ENCODE results near the gene KIF12. TPM values are rescaled to one million over a fixed set of nuclear protein-coding genes. Genes with fewer than 3 reads are reported as not detected.

Gene KIF12
- total and polyA plus RNA-seq, 5 experiments from 2014 or later: not detected

DNA sequence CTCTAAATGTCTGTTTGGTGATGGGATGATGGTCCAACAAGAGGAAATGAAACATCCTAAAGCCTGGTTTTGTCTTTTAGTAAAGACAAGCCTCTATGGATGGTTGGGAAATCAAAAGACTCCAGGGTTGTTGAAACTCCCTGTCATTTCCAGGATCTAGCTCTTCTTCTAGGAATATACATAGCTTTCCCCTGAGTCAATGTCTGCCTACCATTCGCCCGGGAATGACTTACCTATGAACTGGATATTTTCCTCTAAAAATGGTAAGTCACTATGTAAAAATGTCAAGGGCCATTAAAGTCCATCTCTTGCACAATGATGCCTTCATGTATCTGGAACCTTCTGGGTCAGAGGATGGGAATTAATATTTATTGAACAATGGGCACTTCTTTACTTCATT, 11.1 kb upstream of the KIF12 start:
- Mint-ChIP-seq H3K36me3 (no peaks in the 10 kb centered on the region), H3K27me3 (peaks cover 14 to 28% (median 15%) of the 10 kb centered on the region in 5 donors), H3K4me3 (no peak overlapping the region), H3K9me3 (no peaks in the 10 kb centered on the region), H3K27ac (no peak overlapping the region), H3K4me1 (peaks cover 0 to 4% (median under 1%) of the 10 kb centered on the region in 4 donors)
- POLR2A ChIA-PET: no interaction called here
- ATAC-seq: no peak
- no peak for DNase-seq

- H3K4me3 Mint-ChIP-seq: no peak overlapping the region
- H3K36me3 Mint-ChIP-seq: no peaks in the 10 kb centered on the region
- ATAC-seq (no peak), DNase-seq (peak in 1 of 10 donors; percentile 2)
- POLR2A ChIA-PET: interaction anchor here (0.9 kb wide), 1 partner anchor 182 kb away, joined by 3 read pairs; no protein-coding TSS in a partner anchor
- peaks cover 0 to 4% (median under 1%) of the 10 kb centered on the region in 4 donors for H3K4me1 Mint-ChIP-seq
- no peaks in the 10 kb centered on the region for H3K9me3 Mint-ChIP-seq
- H3K27me3 Mint-ChIP-seq: peaks cover 14 to 26% (median 18%) of the 10 kb centered on the region in 5 donors
- H3K27ac Mint-ChIP-seq: no peak overlapping the region
These were observed 10.0 kb upstream of the KIF12 start for GRCh38 chr9:114109124-114109523.

GRCh38 chr9:114108016-114108833, 9.1 kb upstream of the KIF12 start:
- Mint-ChIP-seq H3K27ac (no peak overlapping the region), H3K27me3 (peaks cover 11 to 19% (median 11%) of the 10 kb centered on the region in 5 donors), H3K4me3 (no peak overlapping the region), H3K9me3 (no peaks in the 10 kb centered on the region), H3K4me1 (peaks cover 0 to 4% (median under 1%) of the 10 kb centered on the region in 4 donors), H3K36me3 (no peaks in the 10 kb centered on the region)
- peak in 8 of 10 donors; percentile 17 to 66 (median 36) for DNase-seq
- peak; percentile 62 to 65 for ATAC-seq
- POLR2A ChIA-PET: interaction anchor here (0.9 kb wide), 1 partner anchor 183 kb away, joined by 3 read pairs; no protein-coding TSS in a partner anchor

GRCh38 chr9:114107286-114108001, 8.4 kb upstream of the KIF12 start:
- ATAC-seq: no peak
- POLR2A ChIA-PET: no interaction called here
- peaks cover 0 to 4% (median under 1%) of the 10 kb centered on the region in 4 donors for H3K4me1 Mint-ChIP-seq
- H3K36me3 Mint-ChIP-seq: peaks cover 0 to 3% (median 0%) of the 10 kb centered on the region in 3 donors
- no peak overlapping the region for H3K4me3 Mint-ChIP-seq
- peaks cover 0 to 4% (median 3%) of the 10 kb centered on the region in 9 donors for H3K9me3 Mint-ChIP-seq
- no peak overlapping the region for H3K27ac Mint-ChIP-seq
- H3K27me3 Mint-ChIP-seq: peaks cover 5 to 16% (median 11%) of the 10 kb centered on the region in 5 donors
- DNase-seq: peak in 1 of 10 donors; percentile 15

GRCh38 chr9:114105236-114105635, 6.1 kb upstream of the KIF12 start:
- Mint-ChIP-seq H3K4me3 (no peak overlapping the region), H3K27me3 (peaks cover 6 to 13% (median 11%) of the 10 kb centered on the region in 5 donors), H3K4me1 (peaks cover 0 to 4% (median under 1%) of the 10 kb centered on the region in 4 donors), H3K36me3 (peaks cover 0 to 10% (median 2%) of the 10 kb centered on the region in 3 donors), H3K9me3 (peaks cover 5 to 15% (median 10%) of the 10 kb centered on the region in 9 donors), H3K27ac (no peak overlapping the region)
- POLR2A ChIA-PET: no interaction called here
- DNase-seq: no peak
- no peak for ATAC-seq

GRCh38 chr9:114102484-114102883, 3.4 kb upstream of the KIF12 start:
- POLR2A ChIA-PET: no interaction called here
- ATAC-seq (no peak), DNase-seq (no peak)
- H3K4me1 Mint-ChIP-seq: peaks cover 2 to 7% (median 3%) of the 10 kb centered on the region in 4 donors
- no peak overlapping the region for H3K27ac Mint-ChIP-seq
- peaks cover 9 to 25% (median 16%) of the 10 kb centered on the region in 5 donors for H3K27me3 Mint-ChIP-seq
- peaks cover 0 to 10% (median 2%) of the 10 kb centered on the region in 3 donors for H3K36me3 Mint-ChIP-seq
- H3K4me3 Mint-ChIP-seq: no peak overlapping the region
- H3K9me3 Mint-ChIP-seq: peaks cover 5 to 15% (median 10%) of the 10 kb centered on the region in 9 donors

GRCh38 chr9:114100536-114100935, 1.4 kb upstream of the KIF12 start:
- peaks cover 0 to 10% (median 2%) of the 10 kb centered on the region in 3 donors for H3K36me3 Mint-ChIP-seq
- H3K27me3 Mint-ChIP-seq: peaks cover 19 to 44% (median 34%) of the 10 kb centered on the region in 5 donors
- peaks cover 6 to 13% (median 12%) of the 10 kb centered on the region in 4 donors for H3K4me1 Mint-ChIP-seq
- ATAC-seq (no peak), DNase-seq (no peak)
- POLR2A ChIA-PET: no interaction called here
- H3K9me3 Mint-ChIP-seq: peaks cover 5 to 15% (median 10%) of the 10 kb centered on the region in 9 donors
- H3K27ac Mint-ChIP-seq: no peak overlapping the region
- peak overlapping the region in 1 of 10 donors; percentile 10 for H3K4me3 Mint-ChIP-seq

DNA sequence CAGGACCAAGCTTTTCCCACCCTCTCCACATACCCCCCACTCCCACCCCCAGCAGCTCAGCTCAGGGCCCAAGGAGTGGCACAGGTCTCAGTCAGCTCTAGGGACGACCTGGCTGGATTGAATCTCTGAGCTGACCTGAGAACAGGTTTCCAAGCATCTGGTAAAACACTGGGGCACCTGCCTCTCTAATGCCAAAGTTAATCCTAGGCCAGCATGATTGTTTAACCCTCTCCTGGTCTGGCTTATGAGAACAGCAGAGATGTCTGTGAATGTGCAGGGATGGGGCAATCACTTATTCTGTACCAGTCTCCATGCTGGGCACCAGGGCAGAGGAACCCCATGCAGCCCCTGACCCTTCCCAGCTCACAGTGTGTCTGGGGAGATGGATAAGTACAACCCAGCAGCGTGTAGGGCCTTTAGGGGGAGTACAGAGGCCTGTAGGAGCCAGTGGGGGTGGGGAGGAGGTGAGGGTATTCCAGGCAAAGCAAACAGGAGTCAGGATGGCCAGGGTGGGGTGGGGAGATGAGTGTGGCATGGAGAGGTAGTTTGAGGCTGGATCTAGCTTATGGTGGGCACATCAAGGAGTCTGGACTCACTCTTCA, 678 bp upstream of the KIF12 start:
- H3K36me3 Mint-ChIP-seq: peaks cover 0 to 10% (median 2%) of the 10 kb centered on the region in 3 donors
- H3K4me3 Mint-ChIP-seq: peak overlapping the region in 4 of 10 donors; percentile 45 to 63 (median 50)
- peak overlapping the region in 1 of 10 donors; percentile 4 for H3K27ac Mint-ChIP-seq
- H3K27me3 Mint-ChIP-seq: peaks cover 22 to 51% (median 36%) of the 10 kb centered on the region in 5 donors
- POLR2A ChIA-PET: no interaction called here
- DNase-seq: peak in 1 of 10 donors; percentile 57
- H3K9me3 Mint-ChIP-seq: peaks cover 5 to 15% (median 10%) of the 10 kb centered on the region in 9 donors
- no peak for ATAC-seq
- peaks cover 6 to 13% (median 12%) of the 10 kb centered on the region in 4 donors for H3K4me1 Mint-ChIP-seq

DNA sequence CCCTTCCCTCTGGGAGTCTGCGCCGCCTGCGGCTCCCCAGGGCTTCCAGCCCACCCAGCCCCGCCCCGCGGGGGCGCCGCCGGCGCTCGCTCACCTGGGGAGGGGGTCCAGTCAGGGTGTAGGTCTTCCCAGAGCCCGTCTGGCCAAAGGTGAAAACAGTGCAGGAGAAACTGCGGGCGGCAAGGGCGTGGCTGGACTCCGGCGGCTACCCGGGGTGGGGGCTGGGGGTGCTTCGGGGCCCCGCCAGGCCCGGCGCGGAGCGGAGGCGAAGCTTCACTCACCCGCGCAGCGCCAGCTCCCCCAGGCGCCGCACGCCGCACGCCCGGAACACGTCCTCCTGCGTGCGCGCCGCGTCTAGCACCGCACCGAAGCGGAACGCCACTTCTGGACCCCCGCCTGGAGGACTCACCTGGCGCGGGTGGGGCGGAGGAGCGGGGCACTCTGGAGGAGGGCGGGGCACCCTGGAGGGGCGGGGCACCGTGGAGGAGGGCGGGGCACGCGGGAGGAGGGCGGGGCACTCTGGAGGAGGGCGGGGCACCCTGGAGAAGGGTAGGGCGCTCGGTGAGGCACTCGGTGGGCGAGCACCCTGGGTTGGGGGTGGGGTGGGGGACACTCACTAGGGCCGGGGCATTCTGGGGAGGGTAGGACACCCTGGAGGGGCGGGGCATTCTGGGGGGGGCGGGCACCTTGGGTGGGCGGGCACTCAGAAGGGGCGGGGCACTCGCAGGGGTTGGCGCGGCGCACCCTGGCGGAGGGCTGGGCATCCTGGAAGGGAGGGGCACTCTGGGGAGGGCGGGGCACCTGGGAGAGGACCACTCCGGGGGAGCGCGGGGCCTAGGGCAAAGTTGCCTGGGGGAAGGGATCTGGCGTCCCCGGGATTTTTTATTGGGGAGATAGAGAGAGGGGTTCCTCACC, 814 bp downstream of the KIF12 start:
- Mint-ChIP-seq H3K27me3 (peaks cover 20 to 64% (median 44%) of the 10 kb centered on the region in 5 donors), H3K9me3 (peaks cover 5 to 15% (median 10%) of the 10 kb centered on the region in 9 donors), H3K36me3 (peaks cover 0 to 10% (median 2%) of the 10 kb centered on the region in 3 donors), H3K27ac (no peak overlapping the region), H3K4me1 (peaks cover 6 to 13% (median 12%) of the 10 kb centered on the region in 4 donors), H3K4me3 (peak overlapping the region in 4 of 10 donors; percentile 63 to 71 (median 66))
- peak in 7 of 10 donors; percentile 6 to 60 (median 18) for DNase-seq
- ATAC-seq: peak; percentile 61 to 64
- POLR2A ChIA-PET: no interaction called here

DNA sequence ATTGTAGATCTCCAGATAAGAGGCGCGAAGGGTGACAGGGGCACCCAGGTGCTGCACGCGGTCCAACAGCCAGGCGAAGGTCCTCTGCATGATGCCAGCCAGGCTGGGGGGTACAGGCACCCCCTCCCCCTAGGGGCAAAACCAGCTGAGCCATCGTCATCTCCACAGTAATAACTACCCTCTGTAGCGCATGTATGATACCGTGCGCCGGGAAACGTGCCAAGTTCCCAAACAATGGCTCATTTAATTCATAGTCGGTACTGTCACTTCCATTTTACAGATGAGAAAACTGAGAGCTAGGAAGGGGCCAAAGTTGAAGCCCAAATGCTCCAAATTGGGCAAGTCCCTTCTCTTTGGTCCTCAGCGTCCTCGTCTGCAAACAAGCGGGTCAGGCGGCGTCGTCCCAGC, 1.5 kb downstream of the KIF12 start:
- ATAC-seq (no peak), DNase-seq (peak in 1 of 10 donors; percentile 63)
- Mint-ChIP-seq H3K9me3 (peaks cover 5 to 13% (median 11%) of the 10 kb centered on the region in 9 donors), H3K27me3 (peaks cover 19 to 67% (median 48%) of the 10 kb centered on the region in 5 donors), H3K27ac (peak overlapping the region in 1 of 10 donors; percentile 27), H3K4me1 (peaks cover 6 to 13% (median 12%) of the 10 kb centered on the region in 4 donors), H3K4me3 (peak overlapping the region in 8 of 10 donors; percentile 56 to 78 (median 64)), H3K36me3 (peaks cover 0 to 9% (median 2%) of the 10 kb centered on the region in 3 donors)
- POLR2A ChIA-PET: no interaction called here

- POLR2A ChIA-PET: no interaction called here
- Mint-ChIP-seq H3K4me1 (peaks cover 6 to 13% (median 12%) of the 10 kb centered on the region in 4 donors), H3K27me3 (peaks cover 17 to 70% (median 47%) of the 10 kb centered on the region in 5 donors), H3K36me3 (peaks cover 0 to 5% (median 2%) of the 10 kb centered on the region in 3 donors), H3K4me3 (peak overlapping the region in 9 of 10 donors; percentile 50 to 78 (median 59)), H3K9me3 (peaks cover 2 to 8% (median 7%) of the 10 kb centered on the region in 9 donors), H3K27ac (peak overlapping the region in 1 of 10 donors; percentile 27)
- ATAC-seq (no peak), DNase-seq (no peak)
These were observed 2.1 kb downstream of the KIF12 start for GRCh38 chr9:114096866-114097612.

Data from naive thymus-derived CD8-positive, alpha-beta T cell (primary cell).